Parathyroid adenoma (tissue), 2 donors: ENCODE measurements around the gene GRN.

Experiments used
- H2AFZ ChIP-seq: fragments of 300-600 bp; sonication (generic); one replicate; pipeline ENCODE4 v1.7.0; 2017; ENCODE audit warnings: antibody characterized with exemption, mild to moderate bottlenecking
- H3K27ac ChIP-seq: fragments of 300-600 bp; sonication (generic); one replicate; pipeline ENCODE4 v1.7.0; 2017
- H3K27me3 ChIP-seq: fragments of 300-600 bp; sonication (generic); one replicate; pipeline ENCODE4 v1.7.0; 2017; ENCODE audit warnings: low read length; ENCODE audit not compliant: control insufficient read depth, insufficient read depth
- H3K36me3 ChIP-seq: fragments of 300-600 bp; sonication (generic); one replicate; pipeline ENCODE4 v1.7.0; 2017; ENCODE audit warnings: low read length; ENCODE audit not compliant: control insufficient read depth, insufficient read depth
- H3K4me1 ChIP-seq: fragments of 300-600 bp; sonication (generic); one replicate; pipeline ENCODE4 v1.7.0; 2017; ENCODE audit warnings: control low read depth
- H3K4me2 ChIP-seq: fragments of 300-600 bp; sonication (generic); one replicate; pipeline ENCODE4 v1.7.0; 2017; ENCODE audit warnings: low read length
- H3K4me3 ChIP-seq: fragments of 300-600 bp; sonication (generic); one replicate; pipeline ENCODE4 v1.7.0; 2017; ENCODE audit warnings: low read depth, low read length
- H3K79me2 ChIP-seq: fragments of 300-600 bp; sonication (generic); one replicate; pipeline ENCODE4 v1.7.0; 2017; ENCODE audit warnings: control low read depth
- H3K9ac ChIP-seq: fragments of 300-600 bp; sonication (generic); one replicate; pipeline ENCODE4 v1.7.0; 2017; ENCODE audit warnings: mild to moderate bottlenecking
- H3K9me3 ChIP-seq: fragments of 300-600 bp; sonication (generic); one replicate; pipeline ENCODE4 v1.7.0; 2017; ENCODE audit warnings: low read length; ENCODE audit not compliant: control insufficient read depth
- TF ChIP-seq, protein P1 (sequence below): fragments of 300-600 bp; sonication (generic); IDR thresholded peaks from one replicate; pipeline ENCODE4 v1.7.0; 2017; ENCODE audit warnings: antibody characterized with exemption, mild to moderate bottlenecking
- donor health status: primary hyperparathyroidism.

The GRN gene

DNA sequence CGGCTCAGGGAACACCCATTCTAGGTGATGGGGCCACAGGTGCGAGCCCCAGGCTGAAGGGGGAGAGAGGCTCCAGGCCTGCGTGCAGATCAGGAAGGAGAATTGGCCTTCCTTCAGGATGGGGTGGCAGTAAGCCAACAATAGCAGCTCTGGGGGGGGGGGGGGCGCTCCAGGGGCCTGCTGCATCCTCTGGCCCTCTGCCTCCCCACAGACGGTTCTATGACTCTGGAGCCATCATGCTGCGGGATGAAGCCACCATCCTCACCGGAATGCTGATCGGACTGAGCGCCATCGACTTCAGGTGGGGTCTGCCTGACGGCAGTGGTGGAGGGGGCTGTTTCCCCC lies 30.6 kb upstream of the GRN start:
- peak overlapping the region; percentile 65 for H3K27ac ChIP-seq
- no peaks in the 10 kb centered on the region for H3K27me3 ChIP-seq
- H3K4me2 ChIP-seq = peak overlapping the region; percentile 77
- no peaks in the 10 kb centered on the region for H3K79me2 ChIP-seq
- H3K9ac ChIP-seq = no peak overlapping the region
- no peaks in the 10 kb centered on the region for H3K36me3 ChIP-seq
- peaks cover 13% of the 10 kb centered on the region for H3K4me1 ChIP-seq
- TF ChIP-seq, protein P1, sequence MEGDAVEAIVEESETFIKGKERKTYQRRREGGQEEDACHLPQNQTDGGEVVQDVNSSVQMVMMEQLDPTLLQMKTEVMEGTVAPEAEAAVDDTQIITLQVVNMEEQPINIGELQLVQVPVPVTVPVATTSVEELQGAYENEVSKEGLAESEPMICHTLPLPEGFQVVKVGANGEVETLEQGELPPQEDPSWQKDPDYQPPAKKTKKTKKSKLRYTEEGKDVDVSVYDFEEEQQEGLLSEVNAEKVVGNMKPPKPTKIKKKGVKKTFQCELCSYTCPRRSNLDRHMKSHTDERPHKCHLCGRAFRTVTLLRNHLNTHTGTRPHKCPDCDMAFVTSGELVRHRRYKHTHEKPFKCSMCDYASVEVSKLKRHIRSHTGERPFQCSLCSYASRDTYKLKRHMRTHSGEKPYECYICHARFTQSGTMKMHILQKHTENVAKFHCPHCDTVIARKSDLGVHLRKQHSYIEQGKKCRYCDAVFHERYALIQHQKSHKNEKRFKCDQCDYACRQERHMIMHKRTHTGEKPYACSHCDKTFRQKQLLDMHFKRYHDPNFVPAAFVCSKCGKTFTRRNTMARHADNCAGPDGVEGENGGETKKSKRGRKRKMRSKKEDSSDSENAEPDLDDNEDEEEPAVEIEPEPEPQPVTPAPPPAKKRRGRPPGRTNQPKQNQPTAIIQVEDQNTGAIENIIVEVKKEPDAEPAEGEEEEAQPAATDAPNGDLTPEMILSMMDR = no peak
- H2AFZ ChIP-seq = no peak overlapping the region
- peak overlapping the region; percentile 37 for H3K4me3 ChIP-seq
- no peaks in the 10 kb centered on the region for H3K9me3 ChIP-seq

DNA sequence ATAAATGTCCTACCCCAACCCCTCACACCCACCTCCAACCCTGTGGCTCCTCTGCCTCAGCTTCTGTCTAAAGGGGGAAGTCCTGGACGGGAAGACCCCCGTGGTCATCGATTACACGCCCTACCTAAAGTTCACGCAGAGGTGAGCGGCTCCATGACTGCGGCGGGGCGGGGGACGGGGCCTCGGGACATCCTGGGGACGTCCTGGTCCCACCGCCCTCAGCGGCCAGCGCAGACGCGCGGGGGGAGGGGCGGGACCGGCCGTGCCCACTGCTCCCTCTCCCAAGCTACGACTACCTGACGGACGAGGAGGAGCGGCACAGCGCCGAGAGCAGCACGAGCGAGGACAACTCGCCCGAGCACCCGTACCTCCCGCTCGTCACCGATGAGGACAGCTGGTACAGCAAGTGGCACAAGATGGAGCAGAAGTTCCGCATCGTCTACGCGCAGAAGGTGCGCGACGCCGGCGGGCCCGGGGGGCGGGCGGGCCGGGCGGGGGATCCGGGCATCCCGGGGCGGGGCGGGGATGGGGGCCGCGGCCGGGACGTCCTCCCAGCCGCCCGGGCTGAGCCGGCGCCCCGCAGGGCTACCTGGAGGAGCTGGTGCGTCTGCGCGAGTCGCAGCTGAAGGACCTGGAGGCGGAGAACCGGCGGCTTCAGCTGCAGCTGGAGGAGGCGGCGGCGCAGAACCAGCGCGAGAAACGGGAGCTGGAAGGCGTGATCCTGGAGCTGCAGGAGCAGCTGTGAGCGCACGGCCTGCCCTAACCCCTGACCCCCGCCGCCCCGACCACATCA lies 30.0 kb upstream of the GRN start:
- Histone ChIP-seq H3K9ac (no peak overlapping the region), H3K4me2 (peak overlapping the region; percentile 77), H3K27me3 (no peaks in the 10 kb centered on the region), H3K27ac (peak overlapping the region; percentile 65), H2AFZ (no peak overlapping the region), H3K4me3 (peak overlapping the region; percentile 37), H3K36me3 (no peaks in the 10 kb centered on the region), H3K79me2 (no peaks in the 10 kb centered on the region), H3K9me3 (no peaks in the 10 kb centered on the region), H3K4me1 (peaks cover 8% of the 10 kb centered on the region)
- TF ChIP-seq, protein P1 = no peak

DNA sequence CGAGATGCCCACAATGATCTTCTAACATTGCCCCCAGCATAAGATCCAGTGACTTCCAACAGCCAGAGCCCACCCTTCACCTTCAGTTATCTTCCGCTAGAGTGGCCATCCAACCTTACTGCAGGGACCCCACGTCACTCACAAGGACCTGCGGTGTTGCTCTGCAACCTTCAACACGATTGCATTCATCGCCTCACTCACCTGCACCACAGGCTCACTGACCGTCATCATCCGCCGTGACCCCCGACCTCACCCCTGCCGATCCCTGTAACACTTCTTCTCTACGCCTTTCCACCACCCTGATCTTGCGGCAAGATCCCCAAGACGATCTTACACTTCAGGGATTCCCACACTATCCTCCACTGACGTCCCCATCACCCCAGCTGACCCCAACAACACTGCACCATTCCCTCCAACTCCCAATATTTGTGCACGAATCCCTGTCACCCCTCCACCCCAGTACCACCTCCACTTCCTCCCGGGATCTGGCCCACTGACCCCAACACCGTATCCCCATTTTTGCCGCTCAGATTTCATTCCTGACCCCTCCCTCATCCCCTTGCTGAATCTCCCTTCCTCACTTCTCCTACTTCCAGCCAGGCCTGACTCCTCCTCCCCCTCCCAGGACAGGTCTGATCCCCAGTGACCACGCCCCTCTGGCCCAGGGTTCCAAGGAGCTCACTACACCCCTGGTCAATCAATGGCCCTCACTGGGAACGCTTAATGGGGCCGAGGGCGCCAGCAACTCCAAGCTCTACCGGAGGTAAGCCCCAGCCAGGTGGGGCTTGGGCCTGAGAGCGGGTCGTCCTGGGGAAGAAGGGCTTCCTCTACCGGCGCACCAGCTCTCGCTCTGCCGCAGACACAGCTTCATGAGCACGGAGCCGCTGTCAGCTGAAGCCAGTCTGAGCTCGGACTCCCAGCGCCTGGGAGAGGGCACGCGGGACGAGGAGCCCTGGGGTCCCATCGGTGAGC lies 29.1 kb upstream of the GRN start:
- Histone ChIP-seq H3K9ac (no peak overlapping the region), H3K9me3 (no peaks in the 10 kb centered on the region), H2AFZ (no peak overlapping the region), H3K79me2 (no peaks in the 10 kb centered on the region), H3K27ac (peak overlapping the region; percentile 5), H3K4me2 (peak overlapping the region; percentile 72), H3K36me3 (no peaks in the 10 kb centered on the region), H3K4me1 (peaks cover 6% of the 10 kb centered on the region), H3K27me3 (no peaks in the 10 kb centered on the region), H3K4me3 (peak overlapping the region; percentile 34)
- TF ChIP-seq, protein P1 = no peak

DNA sequence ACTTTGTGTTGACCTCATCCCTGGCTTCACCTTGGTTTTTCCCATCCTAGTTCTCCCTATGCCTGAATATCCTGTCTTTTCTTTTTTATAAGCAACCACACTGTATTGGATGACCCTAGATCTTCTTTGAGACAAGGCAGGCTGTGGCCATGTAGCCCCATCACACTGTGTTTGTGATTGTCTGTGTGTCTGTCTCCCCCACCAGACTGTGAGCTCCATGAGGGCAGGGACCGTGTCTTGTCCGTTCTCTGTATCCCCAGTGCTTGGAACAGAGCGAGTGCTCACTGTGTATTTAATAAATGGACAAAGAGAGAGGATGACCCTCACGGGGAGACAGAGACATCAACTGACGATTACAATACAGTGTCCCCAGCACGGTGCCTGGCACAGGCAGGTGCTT lies 27.6 kb upstream of the GRN start:
- Histone ChIP-seq H3K4me1 (peaks cover 6% of the 10 kb centered on the region), H3K27me3 (no peaks in the 10 kb centered on the region), H3K27ac (no peak overlapping the region), H3K36me3 (no peaks in the 10 kb centered on the region), H3K79me2 (no peaks in the 10 kb centered on the region), H3K4me2 (no peak overlapping the region), H3K9me3 (no peaks in the 10 kb centered on the region), H3K4me3 (no peak overlapping the region), H2AFZ (no peak overlapping the region), H3K9ac (no peak overlapping the region)
- TF ChIP-seq, protein P1 = no peak
